Fibroblast of the aortic adventitia (primary cell): ENCODE results near the gene SLC25A13. TPM values are rescaled to one million over a fixed set of nuclear protein-coding genes. Genes with fewer than 3 reads are reported as not detected.

Experiments used
- DNase-seq: peaks from one replicate; pipeline ENCODE4 v3.0.0-alpha.2; 2010; ENCODE audit warnings: low read depth
- H3K4me3 ChIP-seq: 2 replicates; pipeline ENCODE4 v1.5.1; 2011; ENCODE audit warnings: low read depth, mild to moderate bottlenecking, control low read depth, low read length, moderate library complexity
- CTCF ChIP-seq: IDR thresholded peaks from 2 replicates; pipeline ENCODE4 v1.5.1; 2011; ENCODE audit warnings: mild to moderate bottlenecking, low read length, control low read depth, inconsistent platforms; ENCODE audit not compliant: insufficient read depth
- total RNA-seq: library from RNA; depleted of rRNA; stranded (reverse); fragments of >200 nt; gene quantifications from 2 replicates; pipeline ENCODE4 v1.2.3, GENCODE V29; 2012; ENCODE audit warnings: low replicate concordance

SLC25A13 gene
- total RNA-seq, 1 donor = 14.3 TPM

DNA sequence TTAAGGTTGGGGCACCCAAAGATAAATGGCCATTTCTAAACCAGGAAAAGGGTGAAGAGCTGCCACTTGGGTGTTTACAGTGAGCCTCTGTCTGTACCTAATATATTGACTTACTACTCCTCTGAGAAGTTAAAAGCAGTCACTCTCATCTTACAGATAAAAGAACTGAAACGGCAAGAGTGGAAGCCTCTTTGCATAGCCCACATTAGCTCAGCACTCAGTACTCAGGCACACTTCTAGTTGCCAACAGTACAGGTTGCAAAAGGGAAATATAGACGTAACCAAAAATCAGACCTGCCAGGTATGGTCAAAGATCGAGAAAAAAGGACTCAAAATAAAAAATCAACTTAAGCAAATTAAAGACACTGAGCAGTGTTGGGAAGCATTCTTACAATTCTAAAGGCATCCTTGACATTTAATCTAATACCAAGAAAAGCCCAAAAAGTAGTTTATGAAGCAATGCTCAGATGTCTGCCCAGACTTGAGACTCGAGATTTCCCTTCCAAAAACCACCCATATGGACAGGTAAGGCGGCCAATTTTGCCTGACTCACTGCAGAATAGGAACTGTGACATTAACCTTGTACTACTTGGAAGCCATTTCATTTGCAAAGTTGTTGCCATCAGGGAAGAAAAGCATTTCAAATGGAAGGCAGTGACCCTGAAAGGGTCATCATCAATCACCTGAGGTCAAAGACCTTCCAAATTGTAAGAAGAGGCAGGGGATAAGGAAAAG is 139.3 kb downstream of the SLC25A13 start:
- TF ChIP-seq CTCF = no peak
- no peak for DNase-seq
- no peak overlapping the region for H3K4me3 ChIP-seq

GRCh38 chr7:96181174-96181573 is 140.7 kb downstream of the SLC25A13 start:
- TF ChIP-seq CTCF = no peak
- DNase-seq = no peak
- no peak overlapping the region for H3K4me3 ChIP-seq

DNA sequence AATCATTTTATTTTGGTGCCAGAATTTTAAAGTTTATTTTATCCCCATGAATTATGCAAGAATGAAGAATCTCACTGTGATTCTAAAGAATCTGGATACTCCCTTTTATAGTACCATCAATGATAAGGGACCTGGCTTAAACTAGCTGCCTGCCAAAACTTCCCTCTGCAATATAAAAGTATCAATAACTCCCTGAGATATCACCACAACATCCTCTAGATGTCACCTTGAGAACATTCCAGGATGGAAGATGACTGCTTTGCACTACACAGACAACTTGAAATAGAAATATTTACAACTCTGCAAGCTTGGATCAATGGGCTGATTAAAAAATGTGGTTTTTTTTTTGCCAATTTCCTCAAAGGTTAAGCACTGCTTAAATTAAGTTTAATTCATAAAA is 142.1 kb downstream of the SLC25A13 start:
- peak; percentile 36 for DNase-seq
- peak; percentile 21 for TF ChIP-seq CTCF

DNA sequence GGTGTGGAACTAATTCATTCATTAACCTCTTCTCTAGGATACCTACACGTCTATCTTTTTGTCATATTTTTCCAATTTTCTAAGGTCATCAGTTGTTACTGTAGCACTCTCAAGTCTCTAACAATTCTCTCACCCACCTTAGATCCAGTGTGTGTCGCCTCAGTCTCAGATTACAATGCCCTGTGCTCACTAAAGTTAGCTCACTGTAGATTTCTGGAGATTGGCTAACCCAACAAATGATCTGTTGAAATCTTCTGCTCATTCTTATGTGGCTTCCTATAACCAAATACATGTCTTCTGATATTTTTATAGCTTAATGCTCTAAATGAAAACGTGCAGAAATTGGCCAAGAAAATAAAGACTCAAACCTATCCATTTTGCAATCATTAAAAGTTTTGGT is 142.6 kb downstream of the SLC25A13 start:
- peak; percentile 13 for DNase-seq
- no peak overlapping the region for H3K4me3 ChIP-seq
- no peak for TF ChIP-seq CTCF

More for the DNA sequence above, 142.1 kb downstream of the SLC25A13 start:
- H3K4me3 ChIP-seq = no peak overlapping the region

DNA sequence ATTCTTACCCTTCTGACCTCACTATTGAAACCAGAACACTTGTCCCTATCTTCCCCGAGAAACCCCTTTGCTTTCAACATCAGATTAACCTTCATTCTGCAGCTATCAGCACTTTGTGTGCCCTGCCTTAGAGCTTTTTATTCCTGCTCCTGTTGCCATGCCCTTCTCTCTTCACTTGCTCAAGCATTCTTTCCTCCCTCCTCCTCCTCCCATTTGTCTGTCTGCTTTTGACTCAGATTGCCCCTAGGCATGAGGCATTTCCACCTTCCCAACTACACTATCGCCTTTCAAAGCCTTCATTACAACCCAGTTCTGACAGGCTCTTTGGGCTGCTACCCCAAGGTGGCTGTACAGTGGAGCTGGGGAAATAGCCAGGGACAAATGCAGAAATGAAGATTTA is 143.3 kb downstream of the SLC25A13 start:
- H3K4me3 ChIP-seq = no peak overlapping the region
- DNase-seq = no peak
- no peak for TF ChIP-seq CTCF

DNA sequence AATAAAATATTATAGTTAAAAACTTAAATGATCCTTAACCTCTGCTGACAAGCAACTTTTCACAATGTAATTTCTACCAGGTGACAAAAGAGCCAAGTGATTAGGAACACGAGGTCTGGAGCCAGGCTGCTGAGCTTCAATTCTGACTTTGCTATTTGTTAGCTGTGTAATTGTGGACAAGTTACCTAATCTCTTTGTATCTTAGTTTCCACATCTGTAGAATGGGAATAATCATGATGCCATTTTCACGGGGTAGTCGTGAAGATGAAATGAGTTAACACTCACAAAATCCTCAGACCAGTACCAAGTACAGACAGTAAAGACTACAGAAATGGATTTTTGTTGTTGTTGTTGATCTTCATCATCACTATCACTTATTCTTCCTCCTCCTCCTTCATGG is 144.5 kb downstream of the SLC25A13 start:
- no peak for TF ChIP-seq CTCF
- no peak overlapping the region for H3K4me3 ChIP-seq
- no peak for DNase-seq

DNA sequence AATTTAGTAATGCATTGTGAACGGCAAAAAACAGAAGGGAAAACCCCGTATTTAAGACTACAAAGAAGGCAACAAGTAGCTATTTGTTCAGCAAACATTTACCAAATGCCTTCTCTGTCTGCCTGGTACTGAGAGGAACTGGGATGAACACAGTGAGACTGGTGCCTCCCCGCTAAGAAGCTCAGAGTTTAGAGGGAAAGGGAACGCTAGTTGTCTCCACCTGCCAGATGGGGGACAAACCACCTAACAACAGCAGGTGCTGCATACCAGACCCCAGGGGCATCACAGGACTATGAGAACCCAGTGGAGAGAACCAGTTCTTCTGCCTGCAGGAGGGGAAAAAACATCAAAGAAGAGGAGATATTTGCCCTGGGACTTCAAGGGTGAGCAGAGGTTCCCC is 147.1 kb downstream of the SLC25A13 start:
- H3K4me3 ChIP-seq = no peak overlapping the region
- TF ChIP-seq CTCF = no peak
- DNase-seq = no peak
